ENCODE measurements around the gene SNX18.

The SNX18 gene

DNA sequence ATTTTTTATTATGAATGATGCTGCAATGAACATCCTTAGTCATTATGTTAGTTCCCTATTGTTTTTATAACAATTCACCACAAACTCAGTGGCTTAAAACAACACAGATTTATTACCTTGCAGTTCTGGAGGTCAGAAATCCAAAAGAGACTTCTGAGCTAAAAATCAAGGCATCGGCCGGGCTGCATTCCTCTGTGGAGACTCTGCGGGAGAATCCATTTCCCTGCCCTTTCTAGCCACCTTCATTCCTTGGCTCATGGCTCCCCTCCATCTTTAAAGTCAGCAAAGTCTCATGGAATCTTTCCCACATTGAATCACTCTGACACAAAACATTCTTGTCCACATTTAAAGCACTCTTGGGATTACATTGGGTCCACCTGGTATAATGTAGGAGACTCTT lies 38.6 kb downstream of the SNX18 start:
- H3K36me3 Mint-ChIP-seq (ENCODE audit: insufficient read depth) = peaks cover 4% of the 10 kb centered on the region
- DNase-seq (no peak), ATAC-seq (replicated peaks) (no peak)
- H3K4me1 Mint-ChIP-seq (ENCODE audit: low read depth in 2 of 2) = peaks cover 0 to 23% of the 10 kb centered on the region in 2 donors
- H3K9me3 Mint-ChIP-seq = no peaks in the 10 kb centered on the region
- no peak overlapping the region for H3K4me3 Mint-ChIP-seq
- no peak overlapping the region for H3K27ac Mint-ChIP-seq
- no peaks in the 10 kb centered on the region for H3K27me3 Mint-ChIP-seq

- no peaks in the 10 kb centered on the region for H3K9me3 Mint-ChIP-seq
- DNase-seq (no peak), ATAC-seq (replicated peaks) (no peak)
- H3K4me3 Mint-ChIP-seq = no peak overlapping the region
- H3K36me3 Mint-ChIP-seq (ENCODE audit: insufficient read depth) = no peaks in the 10 kb centered on the region
- no peaks in the 10 kb centered on the region for H3K27me3 Mint-ChIP-seq
- no peak overlapping the region for H3K27ac Mint-ChIP-seq
- H3K4me1 Mint-ChIP-seq (ENCODE audit: low read depth in 2 of 2) = peaks cover 0 to 19% of the 10 kb centered on the region in 2 donors
Observed at GRCh38 chr5:54558362-54558761, 40.8 kb downstream of the SNX18 start.

DNA sequence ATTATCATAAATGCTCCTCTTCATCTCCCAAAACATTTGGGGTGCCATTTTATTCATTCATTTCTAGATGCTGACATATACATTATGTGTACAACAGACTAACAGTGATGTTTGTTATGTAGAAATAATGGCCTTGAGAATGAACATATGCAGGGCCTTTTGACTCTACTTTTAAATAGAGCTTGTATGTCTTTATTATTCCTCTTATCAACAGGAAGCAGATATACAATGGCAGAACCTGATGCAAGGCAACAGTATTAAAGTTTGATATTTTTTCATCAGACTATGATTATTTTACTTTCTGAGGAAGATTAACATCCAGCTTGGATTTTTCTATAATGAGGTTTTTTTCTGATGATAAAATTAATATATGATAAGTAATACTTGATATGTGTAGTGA lies 44.1 kb downstream of the SNX18 start:
- no peaks in the 10 kb centered on the region for H3K36me3 Mint-ChIP-seq (ENCODE audit: insufficient read depth)
- no peaks in the 10 kb centered on the region for H3K27me3 Mint-ChIP-seq
- no peak for DNase-seq
- H3K27ac Mint-ChIP-seq = no peak overlapping the region
- no peak for ATAC-seq (replicated peaks)
- H3K4me3 Mint-ChIP-seq = no peak overlapping the region
- no peaks in the 10 kb centered on the region for H3K9me3 Mint-ChIP-seq
- peaks cover 0 to 15% of the 10 kb centered on the region in 2 donors for H3K4me1 Mint-ChIP-seq (ENCODE audit: low read depth in 2 of 2)

- no peak for ATAC-seq (replicated peaks)
- Mint-ChIP-seq H3K9me3 (no peaks in the 10 kb centered on the region), H3K36me3 (ENCODE audit: insufficient read depth) (no peaks in the 10 kb centered on the region), H3K4me1 (ENCODE audit: low read depth in 2 of 2) (peaks cover 0 to 20% of the 10 kb centered on the region in 2 donors), H3K27ac (peak overlapping the region in 1 of 2 donors; percentile 62), H3K4me3 (no peak overlapping the region), H3K27me3 (no peaks in the 10 kb centered on the region)
- DNase-seq = no peak
Observed at GRCh38 chr5:54563083-54563761, 45.7 kb downstream of the SNX18 start.

DNA sequence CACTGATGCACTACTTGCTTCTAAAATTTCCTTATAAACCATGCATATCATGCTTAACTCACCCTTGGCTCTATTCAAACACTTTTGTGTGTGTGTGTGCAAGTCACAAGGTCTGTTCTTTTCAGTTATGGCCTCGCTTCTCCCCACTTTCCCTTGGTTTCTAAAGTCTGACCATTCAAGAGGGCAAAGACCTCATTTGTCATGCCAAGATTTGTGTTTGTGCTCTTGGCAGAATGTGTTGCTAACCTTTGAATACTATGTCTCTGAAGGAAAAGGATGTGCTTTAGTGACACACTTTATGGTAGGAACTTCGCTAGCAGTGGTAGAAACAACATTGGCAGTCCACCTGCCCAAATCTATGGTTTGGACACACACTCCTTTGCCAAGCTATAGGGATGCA lies 50.4 kb downstream of the SNX18 start:
- Mint-ChIP-seq H3K27me3 (no peaks in the 10 kb centered on the region), H3K36me3 (ENCODE audit: insufficient read depth) (no peaks in the 10 kb centered on the region), H3K4me1 (ENCODE audit: low read depth in 2 of 2) (peaks cover 0 to 7% of the 10 kb centered on the region in 2 donors), H3K9me3 (no peaks in the 10 kb centered on the region), H3K4me3 (no peak overlapping the region), H3K27ac (no peak overlapping the region)
- ATAC-seq (replicated peaks) (no peak), DNase-seq (no peak)

- no peak for ATAC-seq (replicated peaks)
- no peaks in the 10 kb centered on the region for H3K36me3 Mint-ChIP-seq (ENCODE audit: insufficient read depth)
- no peak for DNase-seq
- peaks cover 12 to 33% of the 10 kb centered on the region in 2 donors for H3K4me1 Mint-ChIP-seq (ENCODE audit: low read depth in 2 of 2)
- no peaks in the 10 kb centered on the region for H3K9me3 Mint-ChIP-seq
- no peak overlapping the region for H3K4me3 Mint-ChIP-seq
- H3K27ac Mint-ChIP-seq = no peak overlapping the region
- no peaks in the 10 kb centered on the region for H3K27me3 Mint-ChIP-seq
Observed at GRCh38 chr5:54570916-54571315, 53.4 kb downstream of the SNX18 start.

- DNase-seq (no peak), ATAC-seq (replicated peaks) (no peak)
- Mint-ChIP-seq H3K36me3 (ENCODE audit: insufficient read depth) (no peaks in the 10 kb centered on the region), H3K9me3 (no peaks in the 10 kb centered on the region), H3K4me1 (ENCODE audit: low read depth in 2 of 2) (peaks cover 12 to 34% of the 10 kb centered on the region in 2 donors), H3K27me3 (no peaks in the 10 kb centered on the region), H3K27ac (no peak overlapping the region), H3K4me3 (no peak overlapping the region)
Observed at GRCh38 chr5:54571462-54571861, 53.9 kb downstream of the SNX18 start.

DNA sequence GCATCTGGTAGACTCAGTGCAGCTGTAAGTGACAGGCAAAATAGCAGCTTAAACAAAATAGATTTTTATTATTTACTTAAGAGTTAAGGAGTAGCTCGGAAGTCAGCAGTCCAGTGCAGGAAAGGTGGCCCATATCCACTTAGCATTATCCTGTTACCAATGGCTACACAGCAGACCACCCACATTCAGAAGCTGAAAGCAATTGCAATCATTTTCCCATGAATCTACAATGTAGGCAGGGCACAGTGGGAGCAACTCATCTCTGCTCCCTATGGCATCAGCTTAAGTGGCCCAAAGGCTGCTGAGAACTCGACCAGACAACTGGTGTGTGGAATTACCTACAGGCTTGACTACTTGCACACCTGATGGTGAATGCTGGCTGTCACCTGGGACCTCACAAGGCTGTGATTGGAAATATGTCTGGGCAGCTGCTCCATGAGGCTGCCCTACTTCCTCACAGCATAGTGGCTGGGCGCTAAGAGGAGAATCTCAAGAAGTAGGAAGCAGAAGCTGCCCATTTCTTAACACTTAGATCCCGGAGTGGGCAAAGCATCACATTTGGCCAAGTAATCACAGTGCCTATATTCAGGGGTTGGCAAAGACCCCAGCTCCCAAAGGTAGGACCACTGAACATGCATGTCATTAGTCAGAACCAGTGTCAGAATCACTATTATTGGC lies 56.4 kb downstream of the SNX18 start:
- no peak overlapping the region for H3K27ac Mint-ChIP-seq
- no peaks in the 10 kb centered on the region for H3K27me3 Mint-ChIP-seq
- H3K4me3 Mint-ChIP-seq = peak overlapping the region in 1 of 2 donors; percentile 4
- no peak for ATAC-seq (replicated peaks)
- no peaks in the 10 kb centered on the region for H3K9me3 Mint-ChIP-seq
- H3K36me3 Mint-ChIP-seq (ENCODE audit: insufficient read depth) = no peaks in the 10 kb centered on the region
- H3K4me1 Mint-ChIP-seq (ENCODE audit: low read depth in 2 of 2) = peaks cover 12 to 28% of the 10 kb centered on the region in 2 donors
- DNase-seq = no peak

- Mint-ChIP-seq H3K4me1 (ENCODE audit: low read depth in 2 of 2) (peaks cover 16 to 43% of the 10 kb centered on the region in 2 donors), H3K9me3 (no peaks in the 10 kb centered on the region), H3K4me3 (no peak overlapping the region), H3K27me3 (no peaks in the 10 kb centered on the region), H3K27ac (no peak overlapping the region), H3K36me3 (ENCODE audit: insufficient read depth) (no peaks in the 10 kb centered on the region)
- ATAC-seq (replicated peaks) = no peak
- no peak for DNase-seq
Observed at GRCh38 chr5:54577528-54577927, 60.0 kb downstream of the SNX18 start.

GRCh38 chr5:54577937-54578653 lies 60.5 kb downstream of the SNX18 start:
- no peak overlapping the region for H3K27ac Mint-ChIP-seq
- H3K27me3 Mint-ChIP-seq = no peaks in the 10 kb centered on the region
- H3K36me3 Mint-ChIP-seq (ENCODE audit: insufficient read depth) = no peaks in the 10 kb centered on the region
- DNase-seq = no peak
- H3K4me1 Mint-ChIP-seq (ENCODE audit: low read depth in 2 of 2) = peaks cover 16 to 42% of the 10 kb centered on the region in 2 donors
- ATAC-seq (replicated peaks) = no peak
- H3K4me3 Mint-ChIP-seq = no peak overlapping the region
- H3K9me3 Mint-ChIP-seq = no peaks in the 10 kb centered on the region

GRCh38 chr5:54579591-54580295 lies 62.2 kb downstream of the SNX18 start:
- H3K27ac Mint-ChIP-seq = peak overlapping the region in 1 of 2 donors; percentile 85
- peaks cover 8 to 26% of the 10 kb centered on the region in 2 donors for H3K4me1 Mint-ChIP-seq (ENCODE audit: low read depth in 2 of 2)
- DNase-seq (no peak), ATAC-seq (replicated peaks) (no peak)
- H3K4me3 Mint-ChIP-seq = no peak overlapping the region
- H3K27me3 Mint-ChIP-seq = no peaks in the 10 kb centered on the region
- H3K36me3 Mint-ChIP-seq (ENCODE audit: insufficient read depth) = no peaks in the 10 kb centered on the region
- no peaks in the 10 kb centered on the region for H3K9me3 Mint-ChIP-seq

DNA sequence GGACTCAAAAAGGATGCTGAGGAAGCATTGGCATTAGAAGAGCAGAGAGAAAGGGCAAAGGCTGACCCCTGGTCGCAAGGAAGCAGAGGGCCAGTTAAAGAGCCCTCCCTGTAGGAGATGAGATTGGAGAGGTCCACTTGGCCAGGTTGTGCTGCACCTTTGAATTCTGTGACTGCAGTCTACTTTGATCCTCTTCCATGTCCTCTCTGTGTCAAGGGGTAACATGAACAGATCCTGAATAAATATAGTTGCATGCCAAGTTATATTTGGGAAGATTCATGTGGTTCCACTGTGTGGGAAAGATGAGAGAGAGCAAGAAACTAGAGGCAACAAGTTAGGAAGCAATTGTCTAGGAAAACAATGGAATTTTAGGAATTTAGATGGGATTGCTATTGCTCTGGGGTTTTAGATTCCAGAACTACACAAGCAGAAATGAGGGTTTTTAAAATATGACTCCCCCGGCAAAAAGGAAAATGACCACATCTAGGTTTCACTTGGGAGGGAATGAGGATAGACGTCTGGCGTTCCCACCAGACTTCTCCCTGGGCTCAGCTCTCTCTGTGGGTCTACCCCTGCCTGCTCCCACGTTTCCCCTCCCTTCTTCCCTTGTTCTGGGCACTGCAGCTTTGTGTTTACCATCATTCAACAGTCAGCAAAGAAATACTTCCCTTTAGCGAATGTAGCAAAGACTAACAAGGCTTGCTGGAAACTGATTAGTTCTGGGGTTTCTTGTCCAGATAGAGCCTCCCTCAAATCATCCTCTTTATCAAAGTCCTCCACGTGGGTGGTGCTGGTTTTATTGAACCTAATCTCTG lies 63.6 kb downstream of the SNX18 start:
- Mint-ChIP-seq H3K27ac (peak overlapping the region; percentile 49 to 85), H3K4me1 (ENCODE audit: low read depth in 2 of 2) (peaks cover 4 to 15% of the 10 kb centered on the region in 2 donors), H3K27me3 (no peaks in the 10 kb centered on the region), H3K4me3 (no peak overlapping the region), H3K36me3 (ENCODE audit: insufficient read depth) (no peaks in the 10 kb centered on the region), H3K9me3 (no peaks in the 10 kb centered on the region)
- no peak for ATAC-seq (replicated peaks)
- DNase-seq = no peak

Measured in effector memory CD8-positive, alpha-beta T cell (primary cell).